ENCODE measurements around the gene NTN3. TPM values are rescaled to one million over a fixed set of nuclear protein-coding genes. Genes with fewer than 3 reads are reported as not detected.
A peak's percentile ranks its signal among the peaks of the same experiment; 100 is the strongest.

Gene NTN3
- total RNA-seq, 1 donor = 0.36 TPM

- no peak overlapping the region for H3K4me2 ChIP-seq (ENCODE audit: insufficient read depth, low read length)
- H3K9me3 ChIP-seq (ENCODE audit: low read depth, low read length) = no peaks in the 10 kb centered on the region
- DNase-seq (ENCODE audit: insufficient read length, low spot score, missing footprints) = no peak
- peaks cover 35% of the 10 kb centered on the region for H4K20me1 ChIP-seq (ENCODE audit: insufficient read depth, low read length)
- peaks cover 16% of the 10 kb centered on the region for H3K4me1 ChIP-seq (ENCODE audit: insufficient read depth, low read length)
- no peaks in the 10 kb centered on the region for H3K79me2 ChIP-seq (ENCODE audit: insufficient read depth, low read length)
- H3K27ac ChIP-seq (ENCODE audit: low read depth, low read length) = no peak overlapping the region
- H3K36me3 ChIP-seq (ENCODE audit: insufficient read depth, low read length) = peaks cover 15% of the 10 kb centered on the region
- no peak overlapping the region for H2AFZ ChIP-seq (ENCODE audit: low read length)
- no peaks in the 10 kb centered on the region for H3K27me3 ChIP-seq (ENCODE audit: insufficient read depth, low read length)
- no peak for TF ChIP-seq CTCF (IDR thresholded peaks at IDR 0.05; ENCODE audit: extremely low read depth, low read depth, low read length)
- H3K4me3 ChIP-seq (ENCODE audit: insufficient read depth, low read length) = no peak overlapping the region
Measured at GRCh38 chr16:2497695-2498484, 26.8 kb downstream of the NTN3 start.

GRCh38 chr16:2498531-2499253 lies 27.6 kb downstream of the NTN3 start:
- Histone ChIP-seq H3K9me3 (ENCODE audit: low read depth, low read length) (no peaks in the 10 kb centered on the region), H3K36me3 (ENCODE audit: insufficient read depth, low read length) (peaks cover 15% of the 10 kb centered on the region), H3K4me3 (ENCODE audit: insufficient read depth, low read length) (no peak overlapping the region), H3K27me3 (ENCODE audit: insufficient read depth, low read length) (no peaks in the 10 kb centered on the region), H3K27ac (ENCODE audit: low read depth, low read length) (no peak overlapping the region), H4K20me1 (ENCODE audit: insufficient read depth, low read length) (peaks cover 35% of the 10 kb centered on the region), H3K4me2 (ENCODE audit: insufficient read depth, low read length) (no peak overlapping the region), H3K4me1 (ENCODE audit: insufficient read depth, low read length) (peaks cover 17% of the 10 kb centered on the region), H2AFZ (ENCODE audit: low read length) (no peak overlapping the region), H3K79me2 (ENCODE audit: insufficient read depth, low read length) (no peaks in the 10 kb centered on the region)
- no peak for TF ChIP-seq CTCF (IDR thresholded peaks at IDR 0.05; ENCODE audit: extremely low read depth, low read depth, low read length)
- peak; percentile 70 for DNase-seq (ENCODE audit: insufficient read length, low spot score, missing footprints)

- H3K9me3 ChIP-seq (ENCODE audit: low read depth, low read length) = no peaks in the 10 kb centered on the region
Measured at GRCh38 chr16:2499454-2499853, 28.4 kb downstream of the NTN3 start.

More at GRCh38 chr16:2499454-2499853, 28.4 kb downstream of the NTN3 start:
- Histone ChIP-seq H3K4me1 (ENCODE audit: insufficient read depth, low read length) (peaks cover 17% of the 10 kb centered on the region), H3K36me3 (ENCODE audit: insufficient read depth, low read length) (peaks cover 15% of the 10 kb centered on the region), H3K79me2 (ENCODE audit: insufficient read depth, low read length) (no peaks in the 10 kb centered on the region), H3K4me2 (ENCODE audit: insufficient read depth, low read length) (no peak overlapping the region), H4K20me1 (ENCODE audit: insufficient read depth, low read length) (peaks cover 35% of the 10 kb centered on the region), H3K27me3 (ENCODE audit: insufficient read depth, low read length) (no peaks in the 10 kb centered on the region), H3K27ac (ENCODE audit: low read depth, low read length) (no peak overlapping the region), H2AFZ (ENCODE audit: low read length) (no peak overlapping the region), H3K4me3 (ENCODE audit: insufficient read depth, low read length) (no peak overlapping the region)
- peak; percentile 65 for DNase-seq (ENCODE audit: insufficient read length, low spot score, missing footprints)
- TF ChIP-seq CTCF (IDR thresholded peaks at IDR 0.05; ENCODE audit: extremely low read depth, low read depth, low read length) = no peak
